ENCODE results near the gene CSF1. TPM values are rescaled to one million over a fixed set of nuclear protein-coding genes. Genes with fewer than 3 reads are reported as not detected.

CSF1 gene
- total and polyA plus RNA-seq, 2 experiments from 2014 or later = 9.1 to 19.1 TPM

DNA sequence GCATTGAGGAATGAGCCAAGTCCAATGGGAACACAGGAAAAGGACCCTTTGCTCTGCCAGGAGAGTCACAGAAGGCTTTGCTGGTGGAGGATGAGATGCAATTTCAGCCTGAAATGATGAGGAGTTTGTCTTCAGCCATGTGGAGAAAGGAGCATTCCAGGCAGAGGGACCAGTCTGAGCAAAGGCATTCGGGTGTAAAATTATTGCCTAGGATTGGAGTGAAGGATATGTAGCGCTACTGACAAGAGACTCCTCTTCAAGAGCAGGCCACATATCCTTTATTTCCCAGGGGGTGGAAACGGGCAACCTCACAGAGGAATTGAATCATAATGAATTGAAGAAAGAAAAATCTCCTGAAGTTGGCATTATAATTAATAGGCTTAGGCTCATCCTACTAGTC, 1.1 kb upstream of the CSF1 start:
- Histone ChIP-seq H3K79me2 (peaks cover 27% of the 10 kb centered on the region), H4K20me1 (ENCODE audit: insufficient read depth, poor library complexity, severe bottlenecking) (no peaks in the 10 kb centered on the region), H3K9me2 (replicated peaks; ENCODE audit: insufficient read depth) (no peaks in the 10 kb centered on the region), H3K4me3 (no peak overlapping the region), H3K9me3 (ENCODE audit: low read depth) (no peaks in the 10 kb centered on the region), H3K27me3 (peaks cover 3% of the 10 kb centered on the region), H3K4me1 (ENCODE audit: insufficient read depth) (peaks cover 24% of the 10 kb centered on the region), H3K36me3 (replicated peaks; ENCODE audit: insufficient read depth, low read depth) (no peaks in the 10 kb centered on the region), H3K4me2 (peak overlapping the region; percentile 78), H2AFZ (no peak overlapping the region), H3K27ac (no peak overlapping the region)
- no peak for DNase-seq (ENCODE audit: low spot score)
- TF ChIP-seq EZH2 (IDR thresholded peaks at IDR 0.05; ENCODE audit: borderline replicate concordance) (no peak), EZH2phosphoT487 (IDR thresholded peaks at IDR 0.05; ENCODE audit: low read depth, severe bottlenecking, unreplicated experiment) (no peak)
- TF ChIP-seq, protein P1, sequence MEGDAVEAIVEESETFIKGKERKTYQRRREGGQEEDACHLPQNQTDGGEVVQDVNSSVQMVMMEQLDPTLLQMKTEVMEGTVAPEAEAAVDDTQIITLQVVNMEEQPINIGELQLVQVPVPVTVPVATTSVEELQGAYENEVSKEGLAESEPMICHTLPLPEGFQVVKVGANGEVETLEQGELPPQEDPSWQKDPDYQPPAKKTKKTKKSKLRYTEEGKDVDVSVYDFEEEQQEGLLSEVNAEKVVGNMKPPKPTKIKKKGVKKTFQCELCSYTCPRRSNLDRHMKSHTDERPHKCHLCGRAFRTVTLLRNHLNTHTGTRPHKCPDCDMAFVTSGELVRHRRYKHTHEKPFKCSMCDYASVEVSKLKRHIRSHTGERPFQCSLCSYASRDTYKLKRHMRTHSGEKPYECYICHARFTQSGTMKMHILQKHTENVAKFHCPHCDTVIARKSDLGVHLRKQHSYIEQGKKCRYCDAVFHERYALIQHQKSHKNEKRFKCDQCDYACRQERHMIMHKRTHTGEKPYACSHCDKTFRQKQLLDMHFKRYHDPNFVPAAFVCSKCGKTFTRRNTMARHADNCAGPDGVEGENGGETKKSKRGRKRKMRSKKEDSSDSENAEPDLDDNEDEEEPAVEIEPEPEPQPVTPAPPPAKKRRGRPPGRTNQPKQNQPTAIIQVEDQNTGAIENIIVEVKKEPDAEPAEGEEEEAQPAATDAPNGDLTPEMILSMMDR (IDR thresholded peaks at IDR 0.05; ENCODE audit: poor library complexity) = no peak
- 70% methylated on average over 3 of the region's 3 CpGs for WGBS (ENCODE audit: low lambda C conversion rate, missing lambda C conversion rate)

DNA sequence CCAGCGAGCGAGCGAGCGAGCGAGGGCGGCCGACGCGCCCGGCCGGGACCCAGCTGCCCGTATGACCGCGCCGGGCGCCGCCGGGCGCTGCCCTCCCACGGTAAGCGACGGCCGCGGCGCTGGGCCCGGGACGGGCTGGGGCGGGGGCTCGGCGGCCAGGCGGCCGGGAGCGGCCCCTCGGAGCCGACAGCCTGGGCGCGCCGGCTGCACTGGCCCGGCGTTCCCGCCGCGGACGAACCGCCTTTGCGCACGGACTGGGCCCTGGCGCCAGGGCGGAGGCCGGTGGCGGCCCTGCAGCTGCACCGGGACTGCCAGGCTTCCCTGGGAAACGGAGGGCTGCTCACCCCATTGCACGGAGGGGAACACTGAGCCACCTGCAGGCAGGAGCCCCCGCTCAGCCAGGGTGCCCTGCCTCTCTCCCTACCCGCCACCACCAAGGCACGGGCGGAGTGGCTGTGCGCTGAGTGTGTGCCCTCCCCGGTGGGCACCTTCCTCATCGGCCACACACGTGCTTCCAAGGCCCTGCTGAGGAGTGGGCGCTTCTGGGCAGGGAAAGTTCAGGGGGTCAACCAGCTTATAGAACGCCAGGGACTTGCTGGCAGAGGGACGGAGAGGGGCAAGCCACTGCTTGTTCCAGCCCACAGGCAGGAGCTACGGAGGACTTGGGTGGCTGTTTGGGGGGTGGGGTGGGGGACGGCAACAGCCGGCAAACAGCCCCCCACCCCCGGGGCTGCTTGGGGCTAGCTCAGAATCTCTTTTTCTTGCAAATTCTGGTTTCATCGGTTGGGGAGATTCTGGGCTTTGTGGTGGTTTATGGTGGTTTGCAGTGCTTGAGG, 532 bp downstream of the CSF1 start:
- Histone ChIP-seq H3K9me2 (replicated peaks; ENCODE audit: insufficient read depth) (no peaks in the 10 kb centered on the region), H3K4me1 (ENCODE audit: insufficient read depth) (peaks cover 24% of the 10 kb centered on the region), H3K27ac (no peak overlapping the region), H3K4me3 (peak overlapping the region; percentile 85), H3K79me2 (peaks cover 27% of the 10 kb centered on the region), H4K20me1 (ENCODE audit: insufficient read depth, poor library complexity, severe bottlenecking) (no peaks in the 10 kb centered on the region), H3K36me3 (replicated peaks; ENCODE audit: insufficient read depth, low read depth) (no peaks in the 10 kb centered on the region), H2AFZ (no peak overlapping the region), H3K27me3 (peaks cover 3% of the 10 kb centered on the region), H3K9me3 (ENCODE audit: low read depth) (no peaks in the 10 kb centered on the region), H3K4me2 (peak overlapping the region; percentile 78)
- 4% methylated on average over 49 of the region's 70 CpGs for WGBS (ENCODE audit: low lambda C conversion rate, missing lambda C conversion rate)
- no peak for TF ChIP-seq EZH2phosphoT487 (IDR thresholded peaks at IDR 0.05; ENCODE audit: low read depth, severe bottlenecking, unreplicated experiment)
- TF ChIP-seq EZH2 (IDR thresholded peaks at IDR 0.05; ENCODE audit: borderline replicate concordance) = no peak
- TF ChIP-seq, protein P1 (IDR thresholded peaks at IDR 0.05; ENCODE audit: poor library complexity) = no peak
- DNase-seq (ENCODE audit: low spot score) = no peak

DNA sequence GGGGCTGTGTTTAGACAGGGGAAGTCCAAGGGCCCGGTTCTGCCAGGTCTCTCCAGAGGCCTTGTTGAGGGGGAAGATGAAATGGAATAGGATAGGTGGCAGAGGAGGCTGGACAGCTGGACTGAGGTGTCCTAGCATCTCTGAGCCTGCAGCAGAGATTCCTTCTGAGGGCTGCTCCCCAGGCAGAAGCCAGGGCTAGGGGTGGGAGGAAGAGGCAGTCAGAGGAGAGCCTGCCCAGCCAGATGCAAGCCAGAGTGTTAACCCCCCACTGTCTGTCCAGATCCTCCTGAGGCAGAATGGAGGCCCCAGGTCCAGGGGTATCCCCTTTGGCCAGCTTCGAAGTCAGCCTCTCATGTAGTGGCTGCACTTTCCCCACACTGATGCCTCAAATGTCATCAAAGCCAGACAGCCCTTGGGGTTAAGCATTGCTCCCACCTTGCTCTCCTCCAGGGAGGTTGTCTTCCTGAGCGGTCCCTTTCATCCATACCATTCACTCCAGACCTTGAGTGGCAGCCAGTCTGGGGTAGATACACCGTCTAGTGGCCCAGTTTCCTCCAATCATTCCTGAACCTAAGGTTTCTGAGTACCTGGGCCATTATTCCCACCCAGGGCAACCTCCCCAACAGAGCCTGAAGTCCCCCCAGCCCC, 1.7 kb downstream of the CSF1 start:
- TF ChIP-seq, protein P1 (IDR thresholded peaks at IDR 0.05; ENCODE audit: poor library complexity) = no peak
- TF ChIP-seq EZH2 (IDR thresholded peaks at IDR 0.05; ENCODE audit: borderline replicate concordance) (no peak), EZH2phosphoT487 (IDR thresholded peaks at IDR 0.05; ENCODE audit: low read depth, severe bottlenecking, unreplicated experiment) (no peak)
- H3K4me2 ChIP-seq = peak overlapping the region; percentile 78
- H3K27me3 ChIP-seq = no peaks in the 10 kb centered on the region
- no peak for DNase-seq (ENCODE audit: low spot score)
- H3K4me1 ChIP-seq (ENCODE audit: insufficient read depth) = peaks cover 24% of the 10 kb centered on the region
- H3K9me2 ChIP-seq (replicated peaks; ENCODE audit: insufficient read depth) = no peaks in the 10 kb centered on the region
- H4K20me1 ChIP-seq (ENCODE audit: insufficient read depth, poor library complexity, severe bottlenecking) = no peaks in the 10 kb centered on the region
- no peak overlapping the region for H3K4me3 ChIP-seq
- H3K9me3 ChIP-seq (ENCODE audit: low read depth) = no peaks in the 10 kb centered on the region
- no peaks in the 10 kb centered on the region for H3K36me3 ChIP-seq (replicated peaks; ENCODE audit: insufficient read depth, low read depth)
- no peak overlapping the region for H3K27ac ChIP-seq
- H3K79me2 ChIP-seq = peaks cover 27% of the 10 kb centered on the region
- no peak overlapping the region for H2AFZ ChIP-seq
- WGBS (ENCODE audit: low lambda C conversion rate, missing lambda C conversion rate) = 78% methylated on average over 4 of the region's 4 CpGs
